DOHH2 (cell line): ENCODE measurements around the gene FBXO2.

Experiments
- CTCF ChIP-seq: fragments of 200-600 bp; sonication (generic); IDR thresholded peaks from one replicate; pipeline ENCODE4 v1.5.1; 2014; ENCODE audit warnings: antibody characterized with exemption, mild to moderate bottlenecking, low read depth, low read length; ENCODE audit not compliant: poor library complexity, severe bottlenecking
- EZH2phosphoT487 ChIP-seq: fragments of 200-600 bp; sonication (generic); IDR thresholded peaks from 2 replicates; pipeline ENCODE4 v1.6.1; 2017; ENCODE audit warnings: borderline replicate concordance, mild to moderate bottlenecking, antibody characterized with exemption, low read length, moderate library complexity, mixed read lengths

- TF ChIP-seq CTCF (no peak), EZH2phosphoT487 (no peak)
Measured at GRCh38 chr1:11611638-11612327, 42.4 kb downstream of the FBXO2 start.
